GM23338 (cell line): ENCODE data around the gene SEMA5A. TPM values are rescaled to one million over a fixed set of nuclear protein-coding genes. Genes with fewer than 3 reads are reported as not detected.

Experiments used
- ATAC-seq: fragments of 200-7000 bp; cut with Tn5 transposase; 3 replicates; pipeline ENCODE4 v1.9.1; 2020
- DNase-seq: peaks from one replicate; pipeline ENCODE4 v3.0.0-alpha.2; 2015; ENCODE audit warnings: low spot score
- H2AFZ ChIP-seq: fragments of 200-600 bp; sonication (generic); 2 replicates; pipeline ENCODE4 v1.8.0; 2016; ENCODE audit warnings: antibody characterized with exemption, mild to moderate bottlenecking, moderate library complexity
- H3F3A ChIP-seq: fragments of 200-600 bp; sonication (generic); replicated peaks from 2 replicates; pipeline ENCODE4 v1.8.0; 2017; ENCODE audit warnings: antibody characterized with exemption, mixed run types, low read depth
- H3K27ac ChIP-seq: fragments of 200-600 bp; sonication (generic); 2 replicates; pipeline ENCODE4 v1.6.1; 2016; ENCODE audit warnings: low read depth
- H3K27me3 ChIP-seq: fragments of 200-600 bp; sonication (generic); 2 replicates; pipeline ENCODE4 v1.8.0; 2016; ENCODE audit warnings: mild to moderate bottlenecking, mixed run types, moderate library complexity; ENCODE audit not compliant: insufficient read depth
- H3K36me3 ChIP-seq: fragments of 200-600 bp; sonication (generic); 2 replicates; pipeline ENCODE4 v1.8.0; 2016; ENCODE audit warnings: mild to moderate bottlenecking; ENCODE audit not compliant: insufficient read depth
- H3K4me1 ChIP-seq: fragments of 200-600 bp; sonication (generic); 2 replicates; pipeline ENCODE4 v1.8.0; 2016; ENCODE audit warnings: mild to moderate bottlenecking, moderate library complexity; ENCODE audit not compliant: insufficient read depth
- H3K4me2 ChIP-seq: fragments of 200-600 bp; sonication (generic); 2 replicates; pipeline ENCODE4 v1.7.1; 2017; ENCODE audit warnings: mixed run types
- H3K4me3 ChIP-seq: fragments of 200-600 bp; sonication (generic); 2 replicates; pipeline ENCODE4 v1.6.1; 2016; ENCODE audit warnings: mixed run types
- H3K79me2 ChIP-seq: fragments of 200-600 bp; sonication (generic); replicated peaks from 2 replicates; pipeline ENCODE4 v1.8.0; 2017; ENCODE audit warnings: mild to moderate bottlenecking; ENCODE audit not compliant: insufficient read depth
- H3K9me2 ChIP-seq: fragments of 200-600 bp; sonication (generic); 2 replicates; pipeline ENCODE4 v1.8.0; 2017; ENCODE audit not compliant: insufficient read depth
- H4K20me1 ChIP-seq: fragments of 200-600 bp; sonication (generic); replicated peaks from 2 replicates; pipeline ENCODE4 v1.8.0; 2017; ENCODE audit warnings: mild to moderate bottlenecking; ENCODE audit not compliant: insufficient read depth
- H3K27ac Mint-ChIP-seq: 2 replicates; pipeline ENCODE4 v1.8.0; 2020; ENCODE audit warnings: inconsistent platforms, mild to moderate bottlenecking, moderate library complexity, mixed read lengths
- H3K27me3 Mint-ChIP-seq: 3 replicates; pipeline ENCODE4 v1.8.0; 2022; ENCODE audit warnings: low read depth, mild to moderate bottlenecking, moderate library complexity, mixed read lengths, inconsistent platforms; ENCODE audit not compliant: insufficient read depth, poor library complexity
- H3K36me3 Mint-ChIP-seq: 3 replicates; pipeline ENCODE4 v1.8.0; 2021; ENCODE audit warnings: low read depth, mild to moderate bottlenecking, inconsistent platforms, moderate library complexity, mixed read lengths
- H3K4me1 Mint-ChIP-seq: 3 replicates; pipeline ENCODE4 v1.8.0; 2020; ENCODE audit warnings: mild to moderate bottlenecking, inconsistent platforms, mixed read lengths
- H3K4me3 Mint-ChIP-seq: 3 replicates; pipeline ENCODE4 v1.8.0; 2021; ENCODE audit warnings: moderate library complexity, mild to moderate bottlenecking, inconsistent platforms, mixed read lengths
- H3K9me3 Mint-ChIP-seq: 3 replicates; pipeline ENCODE4 v1.8.0; 2020; ENCODE audit warnings: moderate library complexity, mild to moderate bottlenecking, inconsistent platforms, mixed read lengths
- EZH2 ChIP-seq: fragments of 200-600 bp; sonication (generic); IDR thresholded peaks from one replicate; pipeline ENCODE4 v1.8.0; 2017; ENCODE audit warnings: antibody characterized with exemption, mild to moderate bottlenecking, low read depth; ENCODE audit not compliant: unreplicated experiment
- JUNB ChIP-seq: IDR thresholded peaks from one replicate; pipeline ENCODE4 v1.6.1; 2016; ENCODE audit warnings: antibody characterized with exemption; ENCODE audit not compliant: unreplicated experiment
- POLR2AphosphoS5 ChIP-seq: IDR thresholded peaks from 2 replicates; pipeline ENCODE4 v1.6.1; 2016; ENCODE audit warnings: antibody characterized with exemption, low read depth
- STAT1 ChIP-seq: IDR thresholded peaks from one replicate; pipeline ENCODE4 v1.6.1; 2016; ENCODE audit warnings: antibody characterized with exemption; ENCODE audit not compliant: unreplicated experiment
- ZNF114 ChIP-seq: fragments of 250-450 bp; sonication (Bioruptor Pico); IDR thresholded peaks from 2 replicates; pipeline ENCODE4 v1.5.0; 2020; ENCODE audit warnings: mild to moderate bottlenecking, moderate library complexity
- polyA plus RNA-seq: library from polyadenylated mRNA; unstranded; fragments of >200 nt; fragmentation: Nextera tagmentation; extraction: Ambion mirVana; gene quantifications from 2 replicates; pipeline ENCODE4 v1.2.1, GENCODE V29; 2016
- total RNA-seq: library from RNA; depleted of rRNA; stranded (reverse); fragments of >200 nt; shearing (Covaris generic); gene quantifications from 2 replicates; pipeline ENCODE4 v1.2.3, GENCODE V29; 2014
- TF ChIP-seq, protein P1 (sequence below): IDR thresholded peaks from one replicate; pipeline ENCODE4 v1.6.1; 2018; ENCODE audit warnings: antibody characterized with exemption; ENCODE audit not compliant: unreplicated experiment
- TF ChIP-seq, protein P2 (sequence below): IDR thresholded peaks from 2 replicates; pipeline ENCODE4 v1.6.1; 2016; ENCODE audit warnings: antibody characterized with exemption

SEMA5A gene
- total and polyA plus RNA-seq, 2 experiments from 2014 or later = 2.1 to 8.1 TPM

DNA sequence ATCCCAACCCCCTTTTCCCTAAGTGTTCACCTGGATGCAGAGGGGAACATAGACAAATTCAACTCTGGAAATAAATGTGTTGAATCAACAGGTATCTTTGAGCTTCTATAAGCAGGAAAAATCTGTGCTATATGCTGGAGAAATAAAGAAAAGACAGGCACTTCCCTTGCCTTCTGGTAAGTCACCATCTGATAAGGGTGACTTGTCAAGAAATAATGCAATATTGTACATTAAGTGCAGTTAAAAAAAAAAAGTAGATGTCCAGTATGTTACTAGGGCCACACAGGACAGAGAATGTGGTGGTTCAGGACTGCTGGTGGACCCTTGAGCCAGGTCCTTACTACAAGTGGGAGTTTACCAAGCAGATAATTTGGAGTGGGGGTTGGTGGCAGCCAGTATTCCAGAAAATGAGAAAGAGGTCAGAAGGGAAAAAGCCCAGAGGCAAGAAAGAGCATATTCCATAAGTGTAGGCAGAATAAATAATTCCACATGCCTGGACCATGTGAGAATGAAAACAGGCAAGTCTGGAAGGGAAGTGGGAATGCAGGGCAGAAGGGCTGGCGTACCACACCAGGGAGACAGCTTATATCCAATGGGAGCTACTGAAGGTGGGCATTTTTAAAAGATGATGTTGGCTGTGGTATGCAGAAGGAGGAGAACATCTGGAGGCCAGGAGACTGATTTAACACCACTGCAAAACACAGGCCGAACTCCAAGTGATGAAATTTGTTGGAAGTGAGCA, 209.9 kb downstream of the SEMA5A start (continued):
- TF ChIP-seq, protein P1, sequence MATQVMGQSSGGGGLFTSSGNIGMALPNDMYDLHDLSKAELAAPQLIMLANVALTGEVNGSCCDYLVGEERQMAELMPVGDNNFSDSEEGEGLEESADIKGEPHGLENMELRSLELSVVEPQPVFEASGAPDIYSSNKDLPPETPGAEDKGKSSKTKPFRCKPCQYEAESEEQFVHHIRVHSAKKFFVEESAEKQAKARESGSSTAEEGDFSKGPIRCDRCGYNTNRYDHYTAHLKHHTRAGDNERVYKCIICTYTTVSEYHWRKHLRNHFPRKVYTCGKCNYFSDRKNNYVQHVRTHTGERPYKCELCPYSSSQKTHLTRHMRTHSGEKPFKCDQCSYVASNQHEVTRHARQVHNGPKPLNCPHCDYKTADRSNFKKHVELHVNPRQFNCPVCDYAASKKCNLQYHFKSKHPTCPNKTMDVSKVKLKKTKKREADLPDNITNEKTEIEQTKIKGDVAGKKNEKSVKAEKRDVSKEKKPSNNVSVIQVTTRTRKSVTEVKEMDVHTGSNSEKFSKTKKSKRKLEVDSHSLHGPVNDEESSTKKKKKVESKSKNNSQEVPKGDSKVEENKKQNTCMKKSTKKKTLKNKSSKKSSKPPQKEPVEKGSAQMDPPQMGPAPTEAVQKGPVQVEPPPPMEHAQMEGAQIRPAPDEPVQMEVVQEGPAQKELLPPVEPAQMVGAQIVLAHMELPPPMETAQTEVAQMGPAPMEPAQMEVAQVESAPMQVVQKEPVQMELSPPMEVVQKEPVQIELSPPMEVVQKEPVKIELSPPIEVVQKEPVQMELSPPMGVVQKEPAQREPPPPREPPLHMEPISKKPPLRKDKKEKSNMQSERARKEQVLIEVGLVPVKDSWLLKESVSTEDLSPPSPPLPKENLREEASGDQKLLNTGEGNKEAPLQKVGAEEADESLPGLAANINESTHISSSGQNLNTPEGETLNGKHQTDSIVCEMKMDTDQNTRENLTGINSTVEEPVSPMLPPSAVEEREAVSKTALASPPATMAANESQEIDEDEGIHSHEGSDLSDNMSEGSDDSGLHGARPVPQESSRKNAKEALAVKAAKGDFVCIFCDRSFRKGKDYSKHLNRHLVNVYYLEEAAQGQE = no peak
- TF ChIP-seq STAT1 = no peak

- Histone ChIP-seq H3K36me3 (no peaks in the 10 kb centered on the region), H3K4me2 (no peak overlapping the region), H3K9me2 (0 out of 2 replicates have a peak, but pooled peaks cover 12% of the 10 kb centered on the region), H3K79me2 (no peaks in the 10 kb centered on the region), H3K27me3 (no peaks in the 10 kb centered on the region), H3K4me3 (no peak overlapping the region), H3F3A (no peaks in the 10 kb centered on the region), H2AFZ (no peak overlapping the region), H3K27ac (no peak overlapping the region), H4K20me1 (no peaks in the 10 kb centered on the region), H3K4me1 (no peaks in the 10 kb centered on the region)
- H3K4me1 Mint-ChIP-seq = peaks cover 3% of the 10 kb centered on the region; the same call in 2 of the 3 replicates
- ATAC-seq (no peak), DNase-seq (no peak)
- peaks cover 4% of the 10 kb centered on the region; the same call in 2 of the 3 replicates for H3K36me3 Mint-ChIP-seq
- TF ChIP-seq, protein P2, sequence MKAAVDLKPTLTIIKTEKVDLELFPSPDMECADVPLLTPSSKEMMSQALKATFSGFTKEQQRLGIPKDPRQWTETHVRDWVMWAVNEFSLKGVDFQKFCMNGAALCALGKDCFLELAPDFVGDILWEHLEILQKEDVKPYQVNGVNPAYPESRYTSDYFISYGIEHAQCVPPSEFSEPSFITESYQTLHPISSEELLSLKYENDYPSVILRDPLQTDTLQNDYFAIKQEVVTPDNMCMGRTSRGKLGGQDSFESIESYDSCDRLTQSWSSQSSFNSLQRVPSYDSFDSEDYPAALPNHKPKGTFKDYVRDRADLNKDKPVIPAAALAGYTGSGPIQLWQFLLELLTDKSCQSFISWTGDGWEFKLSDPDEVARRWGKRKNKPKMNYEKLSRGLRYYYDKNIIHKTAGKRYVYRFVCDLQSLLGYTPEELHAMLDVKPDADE = no peak
- H3K27me3 Mint-ChIP-seq = no peaks in the 10 kb centered on the region
- no peak overlapping the region for H3K27ac Mint-ChIP-seq
- no peak overlapping the region for H3K4me3 Mint-ChIP-seq
- peaks cover 4% of the 10 kb centered on the region; the same call in 1 of the 3 replicates for H3K9me3 Mint-ChIP-seq
These were observed 210.6 kb downstream of the SEMA5A start for GRCh38 chr5:9335269-9335668.

DNA sequence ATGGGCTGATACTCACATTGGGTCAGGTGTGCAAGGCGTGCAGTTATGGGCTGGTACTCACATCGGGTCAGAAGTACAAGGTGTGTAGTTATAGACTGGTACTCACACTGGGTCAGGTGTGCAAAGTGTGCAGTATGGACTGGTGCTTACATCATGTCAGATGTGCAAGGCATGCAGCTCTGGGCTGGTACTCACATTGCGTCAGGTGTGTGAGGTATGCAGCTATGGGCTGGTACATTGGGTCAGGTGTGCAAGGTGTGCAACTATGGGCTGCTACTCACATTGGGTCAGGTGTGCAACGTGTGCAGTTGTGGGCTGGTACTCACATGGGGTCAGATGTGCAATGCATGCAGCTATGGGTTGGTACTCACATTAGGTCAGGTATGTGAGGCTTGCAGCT, 213.8 kb downstream of the SEMA5A start:
- Histone ChIP-seq H3K27ac (no peak overlapping the region), H4K20me1 (no peaks in the 10 kb centered on the region), H3K4me2 (no peak overlapping the region), H3K9me2 (0 out of 2 replicates have a peak, but pooled peaks cover 6% of the 10 kb centered on the region), H3K4me1 (no peaks in the 10 kb centered on the region), H3K79me2 (no peaks in the 10 kb centered on the region), H3F3A (no peaks in the 10 kb centered on the region), H2AFZ (no peak overlapping the region), H3K36me3 (no peaks in the 10 kb centered on the region), H3K27me3 (no peaks in the 10 kb centered on the region), H3K4me3 (no peak overlapping the region)
- ATAC-seq (no peak), DNase-seq (no peak)
- H3K27ac Mint-ChIP-seq = no peak overlapping the region
- H3K4me1 Mint-ChIP-seq = peaks cover 3% of the 10 kb centered on the region; the same call in 2 of the 3 replicates
- H3K36me3 Mint-ChIP-seq = no peaks in the 10 kb centered on the region
- no peaks in the 10 kb centered on the region for H3K27me3 Mint-ChIP-seq
- H3K4me3 Mint-ChIP-seq = no peak overlapping the region
- H3K9me3 Mint-ChIP-seq = no peaks in the 10 kb centered on the region
- TF ChIP-seq, protein P2 = no peak
- TF ChIP-seq EZH2 = no peak
- no peak for TF ChIP-seq ZNF114 (CRISPR knock-in tag)
- TF ChIP-seq POLR2AphosphoS5 = no peak
- TF ChIP-seq JUNB = no peak
- TF ChIP-seq, protein P1 = no peak
- TF ChIP-seq STAT1 = no peak
